ENCODE measurements around the gene DECR2. TPM values are rescaled to one million over a fixed set of nuclear protein-coding genes. Genes with fewer than 3 reads are reported as not detected.

DECR2 gene
- total and polyA plus RNA-seq, 9 of the 15 experiments (the other 6 are each of a cell fraction or from before 2014, with no cell fraction given): 1.0 to 31.9 (median 10.3) TPM

DNA sequence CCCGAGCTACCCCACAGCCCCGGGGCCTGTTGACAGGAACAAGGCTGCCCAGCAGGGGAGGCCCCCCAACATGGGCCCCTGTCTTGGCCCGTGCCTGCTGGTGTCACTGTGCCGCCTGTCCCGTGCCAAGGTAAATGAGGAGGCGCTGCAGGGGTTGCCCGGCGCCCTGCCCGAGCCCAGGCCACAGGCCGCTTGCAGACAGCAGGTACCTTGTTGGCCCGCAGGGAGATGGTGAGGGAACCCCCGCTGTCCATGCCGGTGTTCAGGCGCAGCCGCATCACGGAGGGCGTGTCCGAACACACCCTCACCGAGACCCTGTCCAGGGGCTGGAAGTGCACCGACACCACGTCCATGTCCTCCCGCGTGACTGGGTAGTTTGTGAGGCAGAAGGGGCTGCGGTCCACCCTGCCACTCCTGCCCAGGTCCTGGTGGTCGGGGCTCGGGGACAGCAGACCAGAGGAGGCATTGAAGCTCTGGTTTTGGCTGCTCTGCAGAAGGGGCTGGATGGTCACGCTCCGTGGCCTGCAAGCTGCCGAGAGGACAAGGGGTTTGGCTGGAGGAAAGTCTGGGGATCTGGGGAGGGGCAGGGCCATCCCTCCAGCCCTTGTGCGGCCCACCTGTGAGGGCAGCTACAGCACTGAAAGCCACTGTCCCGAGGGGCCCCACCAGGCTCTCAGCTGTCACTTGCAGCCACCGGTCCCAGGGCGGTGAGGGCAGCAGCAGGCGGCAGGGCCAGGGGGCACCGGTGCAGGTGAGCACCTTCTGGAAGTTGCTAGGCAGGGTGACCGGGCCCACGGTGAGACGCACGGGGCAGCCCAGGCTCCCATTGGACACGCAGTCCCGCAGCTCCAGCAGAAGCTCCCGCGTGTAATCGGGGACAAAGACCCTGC, 25.5 kb upstream of the DECR2 start (continued):
- TF ChIP-seq POLR2G (IDR thresholded peaks at IDR 0.05; ENCODE audit: low read depth, low read length) (peak; percentile 42; the same call in 1 of the 2 replicates), RBFOX2 (IDR thresholded peaks at IDR 0.05; ENCODE audit: low read depth, low read length) (peak; percentile 40)

DNA sequence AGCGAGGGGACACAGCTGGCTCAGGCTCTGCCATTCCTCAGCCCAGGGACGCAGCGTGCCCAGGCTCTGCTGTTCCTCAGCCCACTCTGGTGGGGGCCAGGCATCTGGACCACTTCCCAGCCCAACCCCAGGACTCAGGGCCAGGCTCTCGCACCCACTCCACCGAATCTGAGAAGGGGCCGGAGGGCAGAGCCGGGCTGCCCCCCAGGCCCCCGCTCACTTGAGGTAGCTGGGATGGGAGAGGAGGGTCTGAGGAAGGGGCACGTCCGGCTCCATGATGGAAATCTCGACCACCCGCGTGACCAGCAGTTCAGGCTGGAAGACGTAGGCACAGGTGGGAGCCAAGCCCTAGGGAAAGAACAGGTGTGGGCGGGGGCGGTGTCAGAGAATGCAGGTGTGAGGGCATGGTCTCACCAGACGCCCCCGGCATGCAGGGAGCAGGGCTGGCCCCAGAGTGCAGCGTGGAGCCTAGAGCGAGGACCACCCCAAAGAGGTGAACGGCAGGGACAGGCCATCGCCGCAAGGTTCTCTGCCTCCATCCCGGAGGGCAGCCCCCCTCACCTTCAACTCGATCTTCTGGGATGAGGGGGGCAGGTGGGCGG, 24.8 kb upstream of the DECR2 start:
- Histone ChIP-seq H3K4me1 (replicated peaks in 1 of 2; ENCODE audit: control insufficient read depth in 2 of 2, insufficient read depth in 2 of 2, low read length in 2 of 2) (peaks cover 0 to 55% of the 10 kb centered on the region in 2 experiments; a peak in 3 of 5 replicates), H3K27me3 (ENCODE audit: control insufficient read depth in 2 of 2, insufficient read depth in 2 of 2, low read length in 2 of 2) (no peaks in the 10 kb centered on the region), H3K4me2 (ENCODE audit: insufficient read depth, low read length) (no peak overlapping the region), H4K20me1 (replicated peaks; ENCODE audit: control insufficient read depth, insufficient read depth, low read length) (no peaks in the 10 kb centered on the region), H2AFZ (ENCODE audit: low read depth, low read length) (no peak overlapping the region), H3K79me2 (ENCODE audit: control insufficient read depth, insufficient read depth, low read length) (peaks cover 28% of the 10 kb centered on the region), H3K27ac (ENCODE audit: extremely low read depth, low read depth, low read length) (no peak overlapping the region), H3K4me3 (no peak overlapping the region), H3K36me3 (ENCODE audit: control insufficient read depth, insufficient read depth, low read length) (peaks cover 55% of the 10 kb centered on the region; the same call in 2 of the 3 replicates), H3K9ac (ENCODE audit: insufficient read depth in 1 of 2, low read depth in 2 of 2, low read length in 2 of 2) (no peak overlapping the region), H3K9me1 (ENCODE audit: control insufficient read depth, insufficient read depth, low read length) (no peaks in the 10 kb centered on the region), H3K9me3 (replicated peaks; ENCODE audit: control insufficient read depth, insufficient read depth, low read depth, low read length) (no peaks in the 10 kb centered on the region)
- TF ChIP-seq RBFOX2 (IDR thresholded peaks at IDR 0.05; ENCODE audit: low read depth, low read length) (peak; percentile 5; the same call in 1 of the 2 replicates), SRSF3 (IDR thresholded peaks at IDR 0.05; ENCODE audit: insufficient read depth, low read length) (no peak)
- ATAC-seq: no peak
- in situ Hi-C loops (cut with MboI): no loop called here
- CTCF ChIA-PET (ENCODE audit: low intra/inter-chr PET ratio): no interaction called here
- no peak for FAIRE-seq
- intact Hi-C loops (cut with micrococcal nuclease): no loop called here
- DNase-seq (ENCODE audit: extremely low read depth in 1 of 4, low spot score in 3 of 4): no peak
- BruUV-seq (replicated peaks): no TSS peak
- WGBS (ENCODE audit: insufficient coverage, low coverage, missing lambda C conversion rate): 99% methylated on average over 16 of the region's 26 CpGs
- POLR2A ChIA-PET: interaction anchor here (0.5 to 0.8 kb wide), 3 partner anchors 39 to 304 kb away, joined by 3 read pairs; no protein-coding TSS in a partner anchor

Data from K562 (cell line).